Measurements from ENCODE around the gene CRACR2A. TPM values are rescaled to one million over a fixed set of nuclear protein-coding genes. Genes with fewer than 3 reads are reported as not detected.
A peak's percentile ranks its signal among the peaks of the same experiment; 100 is the strongest.

CRACR2A gene
- total and polyA plus RNA-seq, 4 donors = 1.2 to 2.1 (median 1.8) TPM

DNA sequence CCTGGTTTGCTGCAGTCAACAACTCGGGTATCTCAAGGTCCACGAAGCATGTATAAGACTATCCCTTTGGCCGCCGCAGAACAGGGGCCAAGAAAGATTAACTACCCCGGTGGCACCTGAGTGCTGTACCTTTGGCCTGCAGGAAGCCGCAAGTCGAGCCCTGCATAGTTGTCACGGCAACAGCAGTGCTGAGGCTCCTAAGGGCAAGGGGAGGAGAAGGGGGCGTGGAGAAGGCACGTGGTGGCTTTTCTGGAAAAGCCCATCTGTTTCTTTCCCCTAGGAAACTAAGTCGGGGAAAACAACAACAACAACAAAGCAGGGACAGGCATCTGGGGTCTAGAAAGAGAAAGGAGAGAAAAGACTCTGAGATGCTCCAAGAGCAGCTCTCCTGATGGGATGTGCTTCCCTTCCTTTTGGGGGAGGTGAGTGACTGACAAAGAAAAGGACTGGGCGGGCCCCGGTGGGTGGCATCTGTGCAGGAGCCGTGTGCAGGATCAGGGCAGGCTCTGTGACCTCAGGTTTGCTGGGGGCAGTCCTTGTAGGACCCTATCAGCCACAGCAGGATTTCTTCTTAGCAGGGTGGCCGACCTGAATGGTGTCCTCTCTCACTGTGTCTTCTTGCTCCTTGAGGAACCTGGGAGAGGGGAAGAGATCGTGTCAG is 138.0 kb downstream of the CRACR2A start:
- Histone ChIP-seq H3K4me1 (ENCODE audit: control insufficient read depth, insufficient read depth, low read length) (peaks cover 12% of the 10 kb centered on the region), H3K27me3 (ENCODE audit: control insufficient read depth, insufficient read depth, low read length) (no peaks in the 10 kb centered on the region), H3K4me3 (ENCODE audit: low read depth, low read length) (no peak overlapping the region), H3K9me3 (ENCODE audit: control insufficient read depth, insufficient read depth, low read length) (no peaks in the 10 kb centered on the region), H3K36me3 (ENCODE audit: control insufficient read depth, insufficient read depth, low read length) (no peaks in the 10 kb centered on the region), H3K27ac (ENCODE audit: low read depth, low read length) (no peak overlapping the region)
- WGBS (ENCODE audit: insufficient coverage) = 70% methylated on average over 12 of the region's 16 CpGs
- DNase-seq (ENCODE audit: low read depth in 4 of 6, low spot score in 6 of 6) = peak in 2 of 6 donors; percentile 22 to 67

DNA sequence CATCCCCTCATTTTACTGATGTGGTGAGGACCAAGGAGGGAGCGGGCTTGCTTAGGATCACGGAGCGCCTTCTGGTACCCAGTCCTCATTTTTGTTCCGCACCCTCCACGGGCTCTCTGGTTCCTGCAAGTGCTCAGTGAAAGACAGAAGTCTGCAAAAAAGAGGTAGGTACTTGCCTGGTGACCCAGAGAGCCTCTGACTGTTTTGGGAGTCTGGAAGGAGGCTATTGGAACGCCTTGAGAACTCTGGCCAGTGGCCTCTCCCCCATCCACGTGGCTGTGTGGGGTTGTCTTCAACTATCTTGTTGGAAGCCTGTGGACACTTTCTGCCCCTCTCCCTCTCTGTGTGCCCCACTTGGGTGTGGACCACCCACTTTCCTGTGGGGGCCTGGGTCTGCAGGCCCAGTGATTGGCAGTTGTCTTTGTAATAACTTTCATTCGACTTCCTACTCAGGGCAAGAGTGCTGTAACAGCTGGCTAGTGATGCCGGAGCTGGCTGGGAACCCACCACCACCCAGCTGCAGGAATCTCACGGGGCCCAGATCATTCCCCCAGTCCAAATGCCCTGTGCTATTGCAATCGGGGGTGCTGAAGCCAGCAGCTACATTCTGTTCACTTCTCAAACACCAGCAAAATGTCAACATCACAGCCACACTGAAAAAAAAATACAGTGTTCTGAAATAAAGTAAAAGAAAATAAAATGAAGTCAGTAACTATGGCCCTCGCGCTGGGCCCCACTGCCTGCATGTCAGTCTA is 139.1 kb downstream of the CRACR2A start:
- Histone ChIP-seq H3K27me3 (ENCODE audit: control insufficient read depth, insufficient read depth, low read length) (no peaks in the 10 kb centered on the region), H3K36me3 (ENCODE audit: control insufficient read depth, insufficient read depth, low read length) (no peaks in the 10 kb centered on the region), H3K4me3 (ENCODE audit: low read depth, low read length) (no peak overlapping the region), H3K4me1 (ENCODE audit: control insufficient read depth, insufficient read depth, low read length) (peaks cover 12% of the 10 kb centered on the region), H3K9me3 (ENCODE audit: control insufficient read depth, insufficient read depth, low read length) (no peaks in the 10 kb centered on the region), H3K27ac (ENCODE audit: low read depth, low read length) (no peak overlapping the region)
- no peak for DNase-seq (ENCODE audit: low read depth in 4 of 6, low spot score in 6 of 6)
- WGBS (ENCODE audit: insufficient coverage) = 94% methylated on average over 9 of the region's 13 CpGs

DNA sequence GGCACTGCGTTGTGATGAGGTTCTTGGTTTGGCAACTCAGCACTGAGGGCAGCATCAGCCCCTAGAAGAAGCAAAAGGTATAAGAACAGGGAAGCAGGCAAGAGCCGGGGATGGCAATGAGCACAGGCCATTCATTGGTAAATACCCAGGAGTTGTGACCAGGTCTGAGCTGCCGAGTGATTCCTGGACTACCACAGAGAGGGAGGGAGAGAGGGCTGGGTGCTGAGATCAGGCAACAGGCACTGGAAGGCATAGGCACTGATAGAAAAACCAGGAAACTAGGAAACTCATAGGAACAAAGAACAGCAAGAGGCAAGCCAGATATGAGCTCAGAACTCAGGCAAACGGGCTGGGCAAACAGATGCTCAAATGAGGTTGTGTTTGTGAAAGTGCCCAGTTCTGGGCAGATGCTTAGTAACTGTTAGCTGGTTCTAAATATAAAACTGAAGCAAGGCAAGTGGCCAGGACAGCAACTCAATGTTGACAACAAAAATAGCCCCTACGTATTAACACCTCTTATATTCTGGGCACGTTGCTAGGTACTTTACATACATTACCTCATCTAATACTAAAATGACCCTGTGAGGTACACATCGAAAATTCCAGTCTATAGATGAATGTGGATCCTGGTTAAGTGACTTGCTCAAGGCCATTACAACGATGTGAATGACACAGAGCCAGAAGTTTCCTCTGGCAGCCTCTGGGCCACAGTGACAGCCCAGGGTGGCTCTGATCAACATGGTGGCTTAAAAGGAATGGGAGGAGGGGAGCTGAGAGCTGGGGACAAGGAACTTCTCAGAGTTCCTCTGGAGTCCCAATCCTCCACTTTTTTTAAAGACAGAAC is 140.8 kb downstream of the CRACR2A start:
- no peaks in the 10 kb centered on the region for H3K36me3 ChIP-seq (ENCODE audit: control insufficient read depth, insufficient read depth, low read length)
- H3K27me3 ChIP-seq (ENCODE audit: control insufficient read depth, insufficient read depth, low read length) = no peaks in the 10 kb centered on the region
- DNase-seq (ENCODE audit: low read depth in 4 of 6, low spot score in 6 of 6) = peak in 1 of 6 donors; percentile 45
- no peak overlapping the region for H3K27ac ChIP-seq (ENCODE audit: low read depth, low read length)
- 76% methylated on average over 6 of the region's 8 CpGs for WGBS (ENCODE audit: insufficient coverage)
- H3K4me1 ChIP-seq (ENCODE audit: control insufficient read depth, insufficient read depth, low read length) = peaks cover 23% of the 10 kb centered on the region
- H3K4me3 ChIP-seq (ENCODE audit: low read depth, low read length) = no peak overlapping the region
- no peaks in the 10 kb centered on the region for H3K9me3 ChIP-seq (ENCODE audit: control insufficient read depth, insufficient read depth, low read length)

DNA sequence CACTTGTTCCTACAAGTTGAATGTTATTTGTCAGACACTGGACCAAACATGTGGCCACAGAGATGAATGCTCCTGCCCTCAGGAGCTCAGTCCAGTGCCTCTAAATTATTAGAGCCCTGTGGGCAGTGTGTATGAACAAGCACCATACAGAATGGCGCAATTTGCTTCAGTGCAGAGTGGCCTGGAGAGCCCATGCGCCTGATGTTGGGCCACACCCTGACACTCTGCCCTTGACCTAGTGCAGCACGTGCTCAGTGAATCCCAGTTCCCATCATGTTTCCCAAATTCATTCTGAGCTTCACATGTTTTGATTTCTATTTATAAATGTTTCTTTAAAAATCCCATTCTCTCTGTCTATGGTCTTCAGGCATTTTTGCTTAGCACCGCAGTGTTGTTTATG is 145.1 kb downstream of the CRACR2A start:
- 100% methylated on average over 2 of the region's 4 CpGs for WGBS (ENCODE audit: insufficient coverage)
- no peak for DNase-seq (ENCODE audit: low read depth in 4 of 6, low spot score in 6 of 6)
- no peaks in the 10 kb centered on the region for H3K9me3 ChIP-seq (ENCODE audit: control insufficient read depth, insufficient read depth, low read length)

DNA sequence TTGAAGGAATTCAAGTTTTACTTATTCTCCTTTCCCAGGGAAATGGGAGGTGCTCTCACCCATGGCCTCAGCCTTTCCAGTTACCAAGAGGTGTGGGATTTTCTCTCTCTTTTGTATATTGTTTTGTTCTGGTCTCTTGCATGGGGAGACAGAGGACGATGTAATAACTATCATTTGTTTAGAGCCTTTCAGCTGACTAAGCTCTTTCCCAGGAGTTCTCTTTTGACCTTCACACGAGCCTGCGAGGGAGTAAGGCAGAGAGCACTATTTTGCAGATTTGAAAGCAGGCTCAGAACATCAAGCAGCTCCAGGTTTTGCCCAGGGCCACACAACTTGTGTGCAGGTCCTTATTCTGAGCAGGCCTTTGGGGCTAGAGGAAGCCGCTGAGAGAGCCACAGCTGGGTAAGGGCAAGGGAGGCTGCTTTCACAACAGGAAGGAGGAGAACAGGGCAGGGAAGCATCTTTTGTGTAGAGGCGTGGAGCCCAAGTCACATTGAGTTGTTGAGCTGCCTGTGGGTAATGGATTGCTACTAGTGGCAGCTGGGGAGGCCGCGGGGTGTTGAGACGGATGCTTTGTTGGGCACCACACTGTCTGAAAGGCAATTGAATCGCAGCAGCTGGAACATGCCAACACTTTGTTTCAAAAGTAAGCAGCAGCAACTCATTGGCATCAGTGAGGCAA is 145.7 kb downstream of the CRACR2A start:
- Histone ChIP-seq H3K9me3 (ENCODE audit: control insufficient read depth, insufficient read depth, low read length) (no peaks in the 10 kb centered on the region), H3K27ac (ENCODE audit: low read depth, low read length) (no peak overlapping the region), H3K27me3 (ENCODE audit: control insufficient read depth, insufficient read depth, low read length) (no peaks in the 10 kb centered on the region), H3K4me3 (ENCODE audit: low read depth, low read length) (no peak overlapping the region), H3K4me1 (ENCODE audit: control insufficient read depth, insufficient read depth, low read length) (peaks cover 28% of the 10 kb centered on the region), H3K36me3 (ENCODE audit: control insufficient read depth, insufficient read depth, low read length) (no peaks in the 10 kb centered on the region)
- 19% methylated on average over 7 of the region's 9 CpGs for WGBS (ENCODE audit: insufficient coverage)
- peak in 2 of 6 donors; percentile 43 to 82 for DNase-seq (ENCODE audit: low read depth in 4 of 6, low spot score in 6 of 6)

More for the DNA sequence above, 145.1 kb downstream of the CRACR2A start:
- Histone ChIP-seq H3K36me3 (ENCODE audit: control insufficient read depth, insufficient read depth, low read length) (no peaks in the 10 kb centered on the region), H3K4me3 (ENCODE audit: low read depth, low read length) (no peak overlapping the region), H3K27ac (ENCODE audit: low read depth, low read length) (no peak overlapping the region), H3K27me3 (ENCODE audit: control insufficient read depth, insufficient read depth, low read length) (no peaks in the 10 kb centered on the region), H3K4me1 (ENCODE audit: control insufficient read depth, insufficient read depth, low read length) (peaks cover 28% of the 10 kb centered on the region)

DNA sequence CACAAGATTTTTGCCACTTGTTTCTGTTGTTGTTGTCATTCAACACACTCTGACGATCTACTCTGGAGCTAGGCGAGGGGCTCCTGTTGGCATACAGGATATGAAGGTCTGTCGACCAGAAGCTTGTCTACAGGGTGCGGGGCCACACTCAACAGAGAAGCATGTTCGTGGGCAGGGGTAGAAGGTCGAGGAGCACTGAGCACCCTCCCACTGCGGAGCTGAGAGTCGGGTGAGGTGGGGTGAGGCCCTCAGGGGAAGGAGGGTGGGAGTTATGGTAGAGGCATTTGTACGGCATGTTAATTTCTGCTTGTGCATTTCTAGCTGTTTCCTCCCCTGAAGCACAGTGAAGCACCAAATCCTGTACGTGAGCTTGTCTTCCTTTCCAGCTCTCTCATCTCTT is 146.8 kb downstream of the CRACR2A start:
- Histone ChIP-seq H3K27me3 (ENCODE audit: control insufficient read depth, insufficient read depth, low read length) (peaks cover 3% of the 10 kb centered on the region), H3K27ac (ENCODE audit: low read depth, low read length) (no peak overlapping the region), H3K36me3 (ENCODE audit: control insufficient read depth, insufficient read depth, low read length) (no peaks in the 10 kb centered on the region), H3K4me1 (ENCODE audit: control insufficient read depth, insufficient read depth, low read length) (peaks cover 35% of the 10 kb centered on the region), H3K9me3 (ENCODE audit: control insufficient read depth, insufficient read depth, low read length) (no peaks in the 10 kb centered on the region), H3K4me3 (ENCODE audit: low read depth, low read length) (no peak overlapping the region)
- WGBS (ENCODE audit: insufficient coverage) = 91% methylated on average over 7 of the region's 10 CpGs
- no peak for DNase-seq (ENCODE audit: low read depth in 4 of 6, low spot score in 6 of 6)

DNA sequence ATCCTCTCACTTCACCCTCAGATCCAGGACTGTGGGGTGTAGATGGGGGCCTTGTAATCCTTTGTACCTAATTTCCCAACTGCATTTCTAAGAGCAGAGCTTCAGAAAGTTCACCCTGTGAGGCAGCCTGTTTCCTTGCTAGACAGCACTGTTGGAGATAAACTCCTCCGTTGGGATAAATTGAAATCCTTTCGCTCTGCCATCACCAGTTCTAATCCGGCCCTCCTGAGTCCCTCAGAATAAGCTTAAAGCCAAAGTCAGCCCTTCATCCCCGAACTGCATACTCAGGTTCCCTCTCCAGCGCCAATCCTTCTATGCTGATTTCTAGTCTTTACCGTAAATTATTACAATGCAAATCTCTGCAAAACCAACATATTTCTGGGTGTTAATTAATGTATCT is 147.2 kb downstream of the CRACR2A start:
- H3K27me3 ChIP-seq (ENCODE audit: control insufficient read depth, insufficient read depth, low read length) = peaks cover 3% of the 10 kb centered on the region
- WGBS (ENCODE audit: insufficient coverage) = 42% methylated on average over 2 of the region's 6 CpGs
- no peak overlapping the region for H3K4me3 ChIP-seq (ENCODE audit: low read depth, low read length)
- H3K4me1 ChIP-seq (ENCODE audit: control insufficient read depth, insufficient read depth, low read length) = peaks cover 39% of the 10 kb centered on the region
- no peaks in the 10 kb centered on the region for H3K9me3 ChIP-seq (ENCODE audit: control insufficient read depth, insufficient read depth, low read length)
- peak in 1 of 6 donors; percentile 53 for DNase-seq (ENCODE audit: low read depth in 4 of 6, low spot score in 6 of 6)
- no peaks in the 10 kb centered on the region for H3K36me3 ChIP-seq (ENCODE audit: control insufficient read depth, insufficient read depth, low read length)
- no peak overlapping the region for H3K27ac ChIP-seq (ENCODE audit: low read depth, low read length)

DNA sequence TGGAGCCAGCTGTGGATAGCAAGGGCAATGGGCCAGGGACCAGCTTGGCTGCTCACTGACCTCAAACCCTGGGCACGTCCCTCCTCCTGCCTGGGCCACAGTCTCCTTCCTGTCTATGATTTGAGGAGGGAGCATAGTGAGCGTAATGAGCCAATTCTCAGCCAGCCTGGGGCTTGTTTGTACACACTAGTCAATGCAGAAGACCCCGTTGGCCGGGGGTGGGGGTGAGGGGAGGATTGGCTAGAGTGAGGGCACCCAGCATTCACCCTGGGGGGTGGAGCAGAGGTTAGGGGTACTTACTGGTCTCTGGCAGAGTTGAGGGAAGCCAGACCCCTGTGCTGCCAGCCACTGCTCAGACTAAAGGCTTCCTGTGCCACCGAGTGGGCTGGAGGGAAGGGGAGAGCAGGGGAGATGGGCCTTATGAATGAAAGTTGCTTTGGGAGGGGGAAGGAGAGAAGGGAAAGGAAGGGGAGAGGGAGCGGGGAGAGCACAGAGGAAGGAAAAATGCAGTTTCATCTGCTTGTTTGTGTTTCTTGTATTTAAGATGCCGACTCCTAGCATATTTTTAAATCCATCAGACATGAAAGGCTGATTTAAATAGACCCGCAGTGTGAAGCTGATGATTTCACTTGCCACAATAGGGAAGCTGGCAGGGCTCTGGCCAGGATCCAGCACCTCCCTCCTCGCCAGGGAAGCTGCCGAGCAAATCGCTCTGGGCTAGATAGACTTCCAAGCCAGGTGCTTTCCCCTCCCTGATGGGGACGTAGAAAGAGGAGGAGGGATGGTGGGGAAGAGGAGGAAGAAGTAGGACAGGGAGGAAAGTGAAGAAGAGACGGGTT is 147.9 kb downstream of the CRACR2A start:
- peak in 3 of 6 donors; percentile 44 to 94 (median 84) for DNase-seq (ENCODE audit: low read depth in 4 of 6, low spot score in 6 of 6)
- H3K4me3 ChIP-seq (ENCODE audit: low read depth, low read length) = no peak overlapping the region
- WGBS (ENCODE audit: insufficient coverage) = 5% methylated on average over 10 of the region's 13 CpGs

More for the DNA sequence above, 147.9 kb downstream of the CRACR2A start:
- H3K27ac ChIP-seq (ENCODE audit: low read depth, low read length) = no peak overlapping the region
- peaks cover 40% of the 10 kb centered on the region for H3K4me1 ChIP-seq (ENCODE audit: control insufficient read depth, insufficient read depth, low read length)
- H3K27me3 ChIP-seq (ENCODE audit: control insufficient read depth, insufficient read depth, low read length) = peaks cover 3% of the 10 kb centered on the region
- H3K9me3 ChIP-seq (ENCODE audit: control insufficient read depth, insufficient read depth, low read length) = no peaks in the 10 kb centered on the region
- H3K36me3 ChIP-seq (ENCODE audit: control insufficient read depth, insufficient read depth, low read length) = no peaks in the 10 kb centered on the region
